ENCODE data around the gene KLHL7. TPM values are rescaled to one million over a fixed set of nuclear protein-coding genes. Genes with fewer than 3 reads are reported as not detected.

Gene KLHL7
- total and polyA plus RNA-seq, 4 donors, result 5.4 to 14.1 (median 9.9) TPM

DNA sequence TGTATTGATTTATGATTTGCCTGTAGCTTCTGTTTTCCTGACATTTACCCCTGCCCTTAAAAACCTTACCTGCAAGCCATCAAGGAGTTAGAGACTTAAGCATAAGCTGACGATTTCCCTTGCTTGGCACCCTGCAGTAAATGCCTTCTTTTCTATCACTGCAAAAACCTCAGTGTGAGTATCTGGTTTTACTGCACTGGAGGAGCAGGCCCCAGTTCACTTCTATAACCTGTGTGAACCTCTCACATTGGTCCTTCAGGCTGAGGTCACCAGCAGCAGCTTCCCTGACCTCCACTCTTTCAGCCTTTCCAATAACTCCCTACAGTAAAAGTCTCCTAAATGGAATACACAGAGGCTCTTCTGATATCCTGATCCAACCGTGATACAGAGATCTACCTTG lies 106.8 kb downstream of the KLHL7 start (continued):
- TF ChIP-seq, protein P1, sequence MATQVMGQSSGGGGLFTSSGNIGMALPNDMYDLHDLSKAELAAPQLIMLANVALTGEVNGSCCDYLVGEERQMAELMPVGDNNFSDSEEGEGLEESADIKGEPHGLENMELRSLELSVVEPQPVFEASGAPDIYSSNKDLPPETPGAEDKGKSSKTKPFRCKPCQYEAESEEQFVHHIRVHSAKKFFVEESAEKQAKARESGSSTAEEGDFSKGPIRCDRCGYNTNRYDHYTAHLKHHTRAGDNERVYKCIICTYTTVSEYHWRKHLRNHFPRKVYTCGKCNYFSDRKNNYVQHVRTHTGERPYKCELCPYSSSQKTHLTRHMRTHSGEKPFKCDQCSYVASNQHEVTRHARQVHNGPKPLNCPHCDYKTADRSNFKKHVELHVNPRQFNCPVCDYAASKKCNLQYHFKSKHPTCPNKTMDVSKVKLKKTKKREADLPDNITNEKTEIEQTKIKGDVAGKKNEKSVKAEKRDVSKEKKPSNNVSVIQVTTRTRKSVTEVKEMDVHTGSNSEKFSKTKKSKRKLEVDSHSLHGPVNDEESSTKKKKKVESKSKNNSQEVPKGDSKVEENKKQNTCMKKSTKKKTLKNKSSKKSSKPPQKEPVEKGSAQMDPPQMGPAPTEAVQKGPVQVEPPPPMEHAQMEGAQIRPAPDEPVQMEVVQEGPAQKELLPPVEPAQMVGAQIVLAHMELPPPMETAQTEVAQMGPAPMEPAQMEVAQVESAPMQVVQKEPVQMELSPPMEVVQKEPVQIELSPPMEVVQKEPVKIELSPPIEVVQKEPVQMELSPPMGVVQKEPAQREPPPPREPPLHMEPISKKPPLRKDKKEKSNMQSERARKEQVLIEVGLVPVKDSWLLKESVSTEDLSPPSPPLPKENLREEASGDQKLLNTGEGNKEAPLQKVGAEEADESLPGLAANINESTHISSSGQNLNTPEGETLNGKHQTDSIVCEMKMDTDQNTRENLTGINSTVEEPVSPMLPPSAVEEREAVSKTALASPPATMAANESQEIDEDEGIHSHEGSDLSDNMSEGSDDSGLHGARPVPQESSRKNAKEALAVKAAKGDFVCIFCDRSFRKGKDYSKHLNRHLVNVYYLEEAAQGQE (IDR thresholded peaks at IDR 0.05), result no peak
- TF ChIP-seq, protein P2, sequence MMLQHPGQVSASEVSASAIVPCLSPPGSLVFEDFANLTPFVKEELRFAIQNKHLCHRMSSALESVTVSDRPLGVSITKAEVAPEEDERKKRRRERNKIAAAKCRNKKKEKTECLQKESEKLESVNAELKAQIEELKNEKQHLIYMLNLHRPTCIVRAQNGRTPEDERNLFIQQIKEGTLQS (IDR thresholded peaks at IDR 0.05), result no peak
- TF ChIP-seq NR2F2 (IDR thresholded peaks at IDR 0.05) (no peak), TAF1 (conservative IDR thresholded peaks at IDR 0.05) (no peak), HNF4A (conservative IDR thresholded peaks at IDR 0.05) (no peak), HNF4G (IDR thresholded peaks at IDR 0.05) (no peak)

DNA sequence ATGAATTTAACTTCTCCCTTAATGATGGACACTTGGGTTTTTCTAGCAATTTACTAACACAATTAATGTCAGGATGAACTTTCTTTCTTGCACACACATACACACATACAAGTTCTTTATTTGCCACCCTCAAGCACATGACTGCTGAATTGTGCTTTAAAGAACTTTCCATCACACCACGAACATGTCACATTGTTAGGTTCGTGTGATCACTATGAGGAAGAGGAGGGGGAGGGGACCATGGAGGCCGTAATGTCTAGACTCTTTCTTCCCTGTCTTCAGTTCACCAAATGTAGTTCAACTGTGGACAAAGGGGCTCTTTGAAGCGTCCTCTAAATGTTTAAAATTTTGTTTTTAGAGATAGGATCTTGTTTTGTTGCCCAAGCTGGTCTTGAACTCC lies 107.3 kb downstream of the KLHL7 start:
- Histone ChIP-seq H3K9ac (ENCODE audit: low read depth in 1 of 2, low read length in 2 of 2) (no peak overlapping the region), H3K9me3 (ENCODE audit: control insufficient read depth in 4 of 4, low read length in 3 of 4) (no peaks in the 10 kb centered on the region), H3K27ac (ENCODE audit: low read depth in 1 of 2, low read length in 2 of 2) (no peak overlapping the region), H3K36me3 (ENCODE audit: control insufficient read depth in 4 of 4, insufficient read depth in 3 of 4, low read depth in 1 of 4, low read length in 3 of 4) (no peaks in the 10 kb centered on the region), H3K4me3 (ENCODE audit: low read depth in 1 of 3, low read length in 3 of 3) (no peak overlapping the region), H3K4me1 (ENCODE audit: control insufficient read depth in 4 of 4, insufficient read depth in 4 of 4, low read length in 3 of 4) (no peaks in the 10 kb centered on the region), H3K27me3 (ENCODE audit: control insufficient read depth in 4 of 4, insufficient read depth in 4 of 4, low read length in 3 of 4) (no peaks in the 10 kb centered on the region)
- WGBS, result 92% methylated on average over 4 of the region's 4 CpGs
- no peak for DNase-seq (ENCODE audit: low spot score)
- TF ChIP-seq, protein P2 (IDR thresholded peaks at IDR 0.05), result no peak
- TF ChIP-seq SP1 (IDR thresholded peaks at IDR 0.05) (no peak), FOXA2 (IDR thresholded peaks at IDR 0.05) (no peak), RXRA (IDR thresholded peaks at IDR 0.05) (no peak), YY1 (IDR thresholded peaks at IDR 0.05) (no peak), JUND (IDR thresholded peaks at IDR 0.05) (no peak)
- TF ChIP-seq, protein P3, sequence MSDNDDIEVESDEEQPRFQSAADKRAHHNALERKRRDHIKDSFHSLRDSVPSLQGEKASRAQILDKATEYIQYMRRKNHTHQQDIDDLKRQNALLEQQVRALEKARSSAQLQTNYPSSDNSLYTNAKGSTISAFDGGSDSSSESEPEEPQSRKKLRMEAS (IDR thresholded peaks at IDR 0.05), result no peak

DNA sequence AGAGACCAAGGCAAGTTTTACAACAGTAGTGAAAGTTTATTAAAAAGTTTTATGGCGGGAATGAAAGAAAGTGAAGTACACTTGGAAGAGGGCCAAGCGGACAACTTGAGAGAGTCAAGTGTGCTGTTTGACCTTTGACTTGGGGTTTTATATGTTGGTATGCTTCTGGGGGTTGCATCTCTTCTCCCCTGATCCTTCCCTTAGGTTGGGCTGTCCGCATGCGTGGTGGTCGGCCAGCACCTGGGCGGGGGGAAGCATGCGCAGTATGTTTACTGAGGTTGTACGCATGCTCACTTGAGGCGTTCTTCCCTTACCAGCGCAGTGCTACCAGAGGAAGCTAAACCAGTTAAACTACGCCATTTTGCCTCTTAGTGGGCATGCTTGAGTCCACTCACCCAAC lies 108.2 kb downstream of the KLHL7 start:
- no peaks in the 10 kb centered on the region for H3K36me3 ChIP-seq (ENCODE audit: control insufficient read depth in 4 of 4, insufficient read depth in 3 of 4, low read depth in 1 of 4, low read length in 3 of 4)
- no peaks in the 10 kb centered on the region for H3K27me3 ChIP-seq (ENCODE audit: control insufficient read depth in 4 of 4, insufficient read depth in 4 of 4, low read length in 3 of 4)
- H3K9me3 ChIP-seq (ENCODE audit: control insufficient read depth in 4 of 4, low read length in 3 of 4), result no peaks in the 10 kb centered on the region
- no peak for DNase-seq (ENCODE audit: low spot score)
- no peak overlapping the region for H3K27ac ChIP-seq (ENCODE audit: low read depth in 1 of 2, low read length in 2 of 2)
- no peak overlapping the region for H3K4me3 ChIP-seq (ENCODE audit: low read depth in 1 of 3, low read length in 3 of 3)
- H3K4me1 ChIP-seq (ENCODE audit: control insufficient read depth in 4 of 4, insufficient read depth in 4 of 4, low read length in 3 of 4), result no peaks in the 10 kb centered on the region
- H3K9ac ChIP-seq (ENCODE audit: low read depth in 1 of 2, low read length in 2 of 2), result no peak overlapping the region
- TF ChIP-seq FOXA1 (IDR thresholded peaks at IDR 0.05) (no peak), FOXA2 (IDR thresholded peaks at IDR 0.05) (no peak), YY1 (IDR thresholded peaks at IDR 0.05) (no peak)
- TF ChIP-seq, protein P2 (IDR thresholded peaks at IDR 0.05), result no peak
- TF ChIP-seq, protein P1 (IDR thresholded peaks at IDR 0.05), result no peak
- TF ChIP-seq, protein P4, sequence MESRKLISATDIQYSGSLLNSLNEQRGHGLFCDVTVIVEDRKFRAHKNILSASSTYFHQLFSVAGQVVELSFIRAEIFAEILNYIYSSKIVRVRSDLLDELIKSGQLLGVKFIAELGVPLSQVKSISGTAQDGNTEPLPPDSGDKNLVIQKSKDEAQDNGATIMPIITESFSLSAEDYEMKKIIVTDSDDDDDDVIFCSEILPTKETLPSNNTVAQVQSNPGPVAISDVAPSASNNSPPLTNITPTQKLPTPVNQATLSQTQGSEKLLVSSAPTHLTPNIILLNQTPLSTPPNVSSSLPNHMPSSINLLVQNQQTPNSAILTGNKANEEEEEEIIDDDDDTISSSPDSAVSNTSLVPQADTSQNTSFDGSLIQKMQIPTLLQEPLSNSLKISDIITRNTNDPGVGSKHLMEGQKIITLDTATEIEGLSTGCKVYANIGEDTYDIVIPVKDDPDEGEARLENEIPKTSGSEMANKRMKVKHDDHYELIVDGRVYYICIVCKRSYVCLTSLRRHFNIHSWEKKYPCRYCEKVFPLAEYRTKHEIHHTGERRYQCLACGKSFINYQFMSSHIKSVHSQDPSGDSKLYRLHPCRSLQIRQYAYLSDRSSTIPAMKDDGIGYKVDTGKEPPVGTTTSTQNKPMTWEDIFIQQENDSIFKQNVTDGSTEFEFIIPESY (IDR thresholded peaks at IDR 0.05), result no peak
- WGBS, result 92% methylated on average over 11 of the region's 11 CpGs
